ENCODE data around the gene SEZ6. TPM values are rescaled to one million over a fixed set of nuclear protein-coding genes. Genes with fewer than 3 reads are reported as not detected.

SEZ6 gene
- total RNA-seq, 1 experiment from 2014 or later: not detected

DNA sequence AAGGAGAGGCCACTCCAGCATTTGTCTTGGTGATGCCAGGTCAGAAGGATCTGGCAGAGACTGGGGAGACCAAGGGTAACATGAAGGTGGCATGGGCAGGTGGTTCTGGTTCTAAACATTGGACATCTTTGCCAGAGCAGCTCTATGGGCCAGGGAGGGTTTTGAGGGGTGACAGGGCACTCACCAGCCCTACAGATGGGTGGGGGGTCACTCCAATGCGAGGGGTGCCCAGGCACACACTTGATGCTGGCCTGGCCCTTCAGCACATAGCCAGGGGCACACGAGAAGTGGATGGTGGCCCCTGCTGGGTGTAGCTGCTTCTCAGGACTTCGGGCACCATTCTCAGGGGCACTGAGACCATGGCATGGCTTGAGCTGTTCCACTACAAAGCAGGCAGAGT is 49.0 kb downstream of the SEZ6 start:
- Histone ChIP-seq H3K27me3 (no peaks in the 10 kb centered on the region; the same call in 1 of the 2 replicates), H3K36me3 (no peaks in the 10 kb centered on the region), H3K9me3 (no peaks in the 10 kb centered on the region), H3K4me3 (no peak overlapping the region)
- no peak for DNase-seq

DNA sequence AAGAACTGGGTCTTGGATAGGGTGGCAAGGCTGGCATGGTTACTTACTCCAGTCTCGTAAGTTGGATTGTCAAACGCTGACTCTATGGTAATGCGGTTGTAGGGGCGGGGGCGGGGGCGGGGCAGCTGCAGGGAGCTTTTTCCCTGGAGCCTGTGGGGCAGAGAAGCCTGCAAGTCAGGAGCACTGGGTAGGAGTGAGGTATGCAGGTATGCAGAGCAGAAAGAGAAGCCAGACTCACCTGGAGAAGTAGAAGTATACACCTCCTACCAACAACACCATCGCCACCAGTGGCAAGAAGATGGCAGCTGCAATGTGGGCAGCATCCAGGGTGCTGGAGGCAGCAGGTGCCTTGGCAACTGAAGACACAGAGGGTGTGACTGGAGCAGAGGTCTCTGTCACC is 49.7 kb downstream of the SEZ6 start:
- no peaks in the 10 kb centered on the region for H3K9me3 ChIP-seq
- no peaks in the 10 kb centered on the region for H3K36me3 ChIP-seq
- no peak overlapping the region for H3K4me3 ChIP-seq
- H3K27me3 ChIP-seq: no peaks in the 10 kb centered on the region
- DNase-seq: no peak

DNA sequence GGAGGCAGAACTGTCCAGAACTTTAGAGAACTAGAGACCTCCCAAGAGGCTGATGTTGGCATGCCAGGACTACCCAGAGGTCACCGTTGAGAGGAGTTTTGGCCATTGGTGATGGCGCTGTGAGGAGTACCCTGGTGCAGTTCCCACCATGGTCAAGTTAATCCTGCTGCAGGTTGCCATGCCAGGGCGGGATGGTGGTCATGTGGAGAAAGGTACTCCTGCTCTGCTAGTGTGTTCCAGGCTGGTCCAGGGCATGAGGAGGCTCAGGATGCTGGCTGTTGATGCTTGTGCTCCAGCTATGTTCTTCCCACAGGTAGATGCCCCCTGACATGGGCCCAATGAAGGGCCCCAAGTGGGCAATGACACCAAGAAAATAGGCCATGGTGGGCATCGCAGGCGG is 50.4 kb downstream of the SEZ6 start:
- no peak overlapping the region for H3K4me3 ChIP-seq
- no peaks in the 10 kb centered on the region for H3K27me3 ChIP-seq
- H3K36me3 ChIP-seq: no peaks in the 10 kb centered on the region
- no peaks in the 10 kb centered on the region for H3K9me3 ChIP-seq
- no peak for DNase-seq

DNA sequence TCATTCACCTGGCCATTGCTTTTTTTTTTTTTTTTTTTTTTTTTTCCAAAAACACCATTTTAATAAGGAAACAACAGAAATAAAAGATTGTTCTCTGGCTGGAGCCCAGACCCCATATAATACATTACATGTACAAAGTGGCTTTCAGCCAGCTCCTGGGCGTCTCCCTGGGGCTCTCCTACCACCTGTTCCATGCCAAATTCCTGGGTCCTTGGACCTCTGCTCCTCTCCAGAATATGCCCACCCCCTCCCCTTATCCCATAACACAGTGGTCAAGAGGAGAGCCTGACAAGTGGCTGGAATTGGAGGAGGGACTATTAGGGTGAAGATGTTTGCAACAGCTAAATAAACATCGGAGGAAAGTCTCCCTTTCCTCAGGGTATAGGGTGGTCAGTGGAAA is 50.9 kb downstream of the SEZ6 start:
- no peak overlapping the region for H3K4me3 ChIP-seq
- DNase-seq: no peak

DNA sequence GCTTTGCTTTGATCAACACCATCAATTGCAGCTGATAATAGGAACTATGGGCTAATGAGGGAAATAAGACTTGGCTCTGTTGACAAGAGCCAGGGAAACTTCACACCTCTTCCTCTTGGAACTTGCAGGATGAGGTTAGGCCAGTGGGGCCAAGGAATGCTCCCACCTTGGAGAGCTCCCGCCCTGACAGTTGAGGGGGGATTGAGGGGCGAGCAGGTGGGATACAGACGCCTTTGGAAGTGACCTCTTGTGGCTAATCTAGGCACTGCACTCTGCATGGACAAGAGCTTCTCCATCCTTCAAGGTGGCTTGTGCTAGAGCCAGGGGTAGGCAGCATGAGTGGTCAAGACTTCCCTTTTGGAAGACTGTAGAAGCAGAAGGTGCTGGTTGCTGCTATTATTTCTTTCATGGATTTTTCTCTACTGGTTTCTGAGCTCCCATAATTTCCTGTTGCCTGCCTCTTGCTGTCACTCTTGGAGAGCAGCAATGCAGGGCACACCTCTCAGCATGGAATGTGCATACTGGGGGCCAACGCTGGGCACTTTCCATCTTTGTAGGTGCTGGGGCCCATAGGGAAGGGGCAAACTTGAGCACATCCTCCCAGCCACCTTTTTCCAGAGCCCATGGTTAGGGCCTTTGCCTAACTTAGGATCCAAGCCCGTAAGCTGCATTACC is 52.3 kb downstream of the SEZ6 start:
- Histone ChIP-seq H3K27me3 (no peaks in the 10 kb centered on the region), H3K4me3 (no peak overlapping the region), H3K36me3 (peaks cover 1% of the 10 kb centered on the region), H3K9me3 (no peaks in the 10 kb centered on the region)
- peak; percentile 31 for DNase-seq

More for the DNA sequence above, 50.9 kb downstream of the SEZ6 start:
- Histone ChIP-seq H3K9me3 (no peaks in the 10 kb centered on the region), H3K36me3 (no peaks in the 10 kb centered on the region), H3K27me3 (no peaks in the 10 kb centered on the region)

DNA sequence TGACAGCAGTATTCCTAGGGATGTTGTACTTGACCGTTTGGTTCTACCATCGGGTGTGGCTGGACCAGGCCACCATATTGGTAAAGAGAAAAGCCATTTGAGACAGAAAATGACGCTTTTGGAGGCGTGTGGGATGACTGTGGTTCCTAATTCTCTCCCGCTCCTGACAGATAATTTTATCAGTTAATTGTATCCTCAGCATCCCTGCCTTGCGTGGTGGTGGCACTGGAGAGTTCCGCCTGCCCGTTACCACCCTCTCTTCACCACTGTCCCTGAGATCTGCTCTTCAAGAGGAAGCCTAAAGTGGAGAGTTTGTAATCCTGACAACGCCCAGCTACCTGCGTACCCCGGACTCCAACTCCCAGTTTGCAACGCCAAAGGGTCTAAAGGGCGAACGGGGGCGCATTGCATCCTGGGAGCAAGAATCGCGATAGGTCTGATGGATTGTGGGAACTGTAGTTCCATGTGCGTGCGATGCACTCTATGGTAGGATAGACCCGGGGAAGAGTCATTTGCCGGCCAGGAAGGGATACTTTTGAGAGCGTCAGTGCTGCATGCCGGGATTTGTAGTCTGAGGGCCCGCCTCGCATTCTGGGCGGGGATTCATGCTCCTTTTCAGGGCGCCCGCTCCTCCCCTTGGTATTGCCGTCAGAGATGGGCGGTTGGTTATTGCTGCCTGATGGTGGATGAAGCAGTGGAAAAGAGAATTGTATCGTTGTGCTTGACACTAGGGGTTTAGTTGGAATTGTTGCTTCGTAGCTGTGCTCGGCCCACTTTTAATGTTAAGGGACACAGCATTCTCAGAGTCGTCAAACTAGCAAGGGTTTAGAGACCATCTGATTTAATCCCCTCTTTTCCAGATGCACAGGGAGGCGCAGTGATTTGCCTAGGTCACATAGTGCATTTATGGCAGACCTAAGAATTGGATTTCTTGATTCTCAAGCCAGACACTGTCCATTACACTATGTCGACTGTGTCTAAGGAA is 53.5 kb downstream of the SEZ6 start:
- Histone ChIP-seq H3K4me3 (peak overlapping the region; percentile 75), H3K36me3 (peaks cover 14% of the 10 kb centered on the region), H3K27me3 (no peaks in the 10 kb centered on the region), H3K9me3 (no peaks in the 10 kb centered on the region)
- peak; percentile 98 for DNase-seq

DNA sequence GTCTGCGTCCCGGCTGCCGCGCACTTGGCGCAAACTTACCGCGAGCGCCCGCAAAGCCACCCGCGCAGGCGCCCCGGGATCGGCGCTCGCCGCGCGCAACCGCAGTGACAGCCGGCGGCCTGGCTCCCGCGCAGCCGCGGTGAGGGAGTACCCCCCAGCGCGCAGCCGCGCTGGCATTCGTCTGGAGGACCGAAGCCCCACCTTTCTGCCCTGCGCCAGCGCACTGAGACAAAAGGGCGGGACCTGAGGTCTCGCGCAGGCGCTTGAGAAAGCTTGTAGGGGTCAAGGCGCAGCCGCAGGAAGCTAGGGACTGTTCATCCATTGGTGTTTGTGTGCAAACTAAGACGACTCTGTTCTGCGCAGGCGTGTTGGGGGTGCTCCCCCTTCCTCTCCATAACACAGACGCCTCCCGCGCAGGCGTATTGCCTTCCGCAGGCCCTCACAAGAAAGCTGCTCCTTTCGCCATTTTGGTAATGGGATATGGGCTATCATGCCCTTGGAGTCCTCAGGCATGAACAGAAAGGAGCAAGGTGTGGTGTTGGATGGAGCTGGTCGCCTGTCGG is 54.3 kb downstream of the SEZ6 start, which contains the start of gene PHF12:
TSS of gene PHF12 (minus strand) at position 91 of the 563 bp plus-strand sequence. CDS start 558 bp downstream, outside the sequence.
- Histone ChIP-seq H3K9me3 (no peaks in the 10 kb centered on the region), H3K36me3 (peaks cover 15% of the 10 kb centered on the region), H3K4me3 (peak within 1 kb of the TSS; percentile 75), H3K27me3 (no peaks in the 10 kb centered on the region)
- DNase-seq: peak; percentile 100

DNA sequence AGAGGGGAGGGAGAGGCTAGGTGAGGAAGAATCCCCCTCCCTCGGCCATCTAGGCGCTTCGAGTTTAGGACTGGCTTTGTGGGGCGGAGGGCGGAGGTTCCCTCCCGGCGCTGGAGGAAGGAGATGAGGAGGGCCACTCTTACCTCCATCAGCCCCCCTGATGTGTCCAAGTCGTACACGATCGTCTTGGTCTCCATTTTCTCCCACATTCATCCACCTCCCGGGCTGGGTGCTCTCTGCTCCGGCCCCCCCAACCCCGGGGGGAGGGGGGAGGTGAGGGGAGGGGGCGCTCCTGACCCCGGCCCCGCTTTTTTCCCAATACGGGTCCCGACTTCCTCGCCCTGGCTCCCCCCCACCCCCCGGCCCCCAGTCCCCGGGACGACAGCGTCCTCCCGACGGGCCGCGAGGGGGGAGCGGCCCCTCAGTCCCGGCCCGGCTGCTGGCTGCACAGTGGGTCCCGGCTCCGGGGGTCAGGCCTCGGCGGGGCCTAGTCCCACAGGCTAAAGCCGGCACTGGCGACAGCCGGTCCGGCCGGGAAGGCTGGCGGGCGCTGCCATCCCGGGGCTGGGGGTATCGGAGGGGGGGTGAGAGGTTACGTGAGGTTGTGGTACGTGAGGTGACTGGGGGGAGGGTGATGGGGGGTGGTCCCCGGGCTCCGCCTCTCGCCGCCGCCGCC is 54.9 kb downstream of the SEZ6 start:
- DNase-seq: no peak
- H3K9me3 ChIP-seq: no peaks in the 10 kb centered on the region
- H3K4me3 ChIP-seq: peak overlapping the region; percentile 75

DNA sequence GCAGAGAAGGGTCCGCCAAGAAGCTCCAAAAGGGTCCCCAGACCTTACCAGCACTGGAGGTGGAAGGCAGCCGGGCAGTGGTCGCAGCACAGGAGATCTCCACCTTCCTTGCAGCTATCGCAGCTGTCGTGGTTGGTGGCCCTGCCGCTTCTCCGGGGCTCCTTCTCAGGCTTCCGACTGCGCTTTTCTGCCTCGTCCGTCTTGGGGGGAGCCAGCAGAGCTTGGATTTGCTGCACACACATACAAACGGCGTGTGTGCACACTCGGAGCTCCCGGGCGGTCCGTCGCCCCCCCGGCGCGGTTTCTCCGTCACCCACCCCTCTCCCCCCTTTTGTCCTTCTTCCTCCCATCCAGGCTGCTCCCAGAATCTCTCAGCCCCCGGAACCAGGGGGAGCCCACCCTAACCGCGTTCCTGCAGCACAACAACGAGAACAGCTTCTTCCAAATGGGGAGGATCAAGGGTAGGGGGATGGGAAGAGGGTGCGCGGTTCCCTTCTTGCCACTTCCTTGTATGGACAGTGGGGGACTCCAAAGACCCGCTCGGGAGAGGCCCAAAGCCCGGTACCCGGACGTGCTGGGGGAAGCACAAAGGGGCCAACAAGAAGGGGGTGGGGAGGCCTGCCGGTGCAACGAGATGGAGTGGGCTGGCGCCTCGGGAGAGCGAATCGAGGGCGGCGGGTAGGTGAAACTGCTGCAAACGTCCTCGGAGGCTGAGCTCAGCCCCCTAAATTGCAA is 55.6 kb downstream of the SEZ6 start:
- peak; percentile 57 for DNase-seq
- no peaks in the 10 kb centered on the region for H3K9me3 ChIP-seq
- no peaks in the 10 kb centered on the region for H3K27me3 ChIP-seq
- peak overlapping the region; percentile 75 for H3K4me3 ChIP-seq
- H3K36me3 ChIP-seq: peaks cover 15% of the 10 kb centered on the region

More for the DNA sequence above, 54.9 kb downstream of the SEZ6 start:
- H3K27me3 ChIP-seq: no peaks in the 10 kb centered on the region
- peaks cover 15% of the 10 kb centered on the region for H3K36me3 ChIP-seq

DNA sequence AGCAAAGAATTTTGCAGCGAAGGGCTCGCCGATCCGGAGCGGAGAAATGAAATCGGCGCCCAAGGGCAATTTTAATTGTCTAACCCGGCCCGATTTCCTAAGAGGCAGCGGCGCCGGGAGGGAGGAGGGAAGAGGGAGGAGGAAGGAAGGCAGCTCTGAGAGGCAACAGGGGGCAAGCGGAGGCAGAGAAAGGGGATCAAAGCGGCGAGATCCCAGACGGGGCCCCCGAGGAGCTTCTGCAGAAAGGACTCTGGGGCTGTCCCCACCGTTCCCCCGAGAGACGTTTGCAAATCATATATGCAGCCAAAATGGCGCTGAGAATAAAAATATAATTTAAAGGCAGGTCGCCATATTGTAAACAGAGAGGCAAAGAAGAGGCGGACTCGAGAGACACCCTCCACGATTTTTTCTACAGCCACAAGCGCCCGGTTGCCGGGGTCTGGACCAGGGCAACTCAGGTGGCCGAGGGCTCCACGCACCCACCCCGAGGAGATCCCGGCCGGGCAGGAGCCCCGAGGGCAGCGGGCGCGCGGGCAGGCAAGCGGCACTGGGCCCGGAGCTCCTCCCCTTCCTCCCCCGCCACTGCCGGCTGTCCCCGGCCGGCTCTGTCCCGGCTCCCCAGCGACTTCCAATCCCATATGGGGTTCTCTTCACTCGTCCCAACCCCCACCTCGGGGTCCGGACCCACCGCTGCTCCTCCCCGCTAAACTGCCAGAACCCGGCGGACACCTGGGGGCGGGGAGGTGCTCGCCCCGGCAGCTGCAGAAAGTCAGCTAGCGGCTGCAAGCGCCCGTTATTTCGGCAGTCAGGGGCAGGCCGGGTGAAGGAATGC is 56.4 kb downstream of the SEZ6 start:
- H3K36me3 ChIP-seq: peaks cover 15% of the 10 kb centered on the region
- peak; percentile 62 for DNase-seq
- peak overlapping the region; percentile 75 for H3K4me3 ChIP-seq
- H3K27me3 ChIP-seq: no peaks in the 10 kb centered on the region
- no peaks in the 10 kb centered on the region for H3K9me3 ChIP-seq

DNA sequence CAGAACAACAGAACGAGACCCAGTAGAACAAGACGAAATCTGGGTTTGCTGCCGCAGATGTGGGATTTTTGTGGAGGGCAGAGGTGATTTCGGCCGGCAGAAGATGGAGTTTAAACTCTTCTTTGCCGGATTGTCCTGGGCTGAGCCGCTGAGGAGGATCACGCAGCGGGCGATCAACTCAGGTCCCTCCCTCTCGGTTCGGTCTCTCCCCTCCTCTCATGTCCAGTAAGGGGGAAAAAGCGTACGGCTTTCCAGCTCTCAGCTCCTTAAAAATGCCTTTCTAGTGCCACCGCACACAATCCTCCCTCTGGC is 57.0 kb downstream of the SEZ6 start:
- Histone ChIP-seq H3K27me3 (no peaks in the 10 kb centered on the region), H3K4me3 (peak overlapping the region; percentile 75), H3K9me3 (no peaks in the 10 kb centered on the region), H3K36me3 (peaks cover 21% of the 10 kb centered on the region)
- DNase-seq: no peak

DNA sequence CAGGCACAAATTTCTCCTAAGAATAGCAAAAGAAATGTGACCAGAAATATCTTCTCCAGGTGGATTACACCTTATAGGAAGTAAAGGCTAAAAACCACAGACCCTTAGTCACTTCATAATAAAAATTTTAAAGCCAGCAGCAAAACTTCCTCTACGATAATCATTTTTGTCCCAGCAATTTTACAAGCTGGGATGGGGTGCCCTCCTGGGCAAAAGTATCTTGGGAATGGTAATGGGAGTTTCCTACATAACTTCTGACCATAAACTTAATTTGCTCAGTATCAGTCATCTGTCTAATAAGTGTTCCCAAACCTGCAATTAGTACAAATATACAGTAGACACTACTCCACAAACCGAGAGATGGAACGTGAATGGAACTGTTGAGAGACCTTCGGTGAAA is 57.5 kb downstream of the SEZ6 start:
- no peak for DNase-seq
- Histone ChIP-seq H3K27me3 (no peaks in the 10 kb centered on the region), H3K36me3 (peaks cover 26% of the 10 kb centered on the region), H3K9me3 (no peaks in the 10 kb centered on the region), H3K4me3 (peak overlapping the region; percentile 75)

DNA sequence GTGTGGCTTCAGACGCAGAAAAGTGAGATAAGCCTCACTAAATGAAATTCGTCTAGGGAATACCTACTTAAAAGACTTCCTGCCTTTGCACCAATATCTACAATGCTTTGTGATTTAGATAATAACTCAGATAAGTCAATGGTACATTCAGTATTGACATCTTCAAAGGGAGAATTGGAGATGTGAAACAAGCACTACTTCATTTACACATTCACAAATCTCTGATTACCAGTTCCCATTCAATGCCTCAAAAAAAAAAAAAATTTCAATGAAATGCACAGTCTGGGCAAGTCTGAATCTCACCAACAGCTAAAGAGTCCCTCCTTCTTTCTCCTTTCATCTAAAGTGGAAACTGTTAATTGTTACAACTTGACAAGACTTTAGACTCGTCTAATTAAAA is 58.2 kb downstream of the SEZ6 start:
- H3K9me3 ChIP-seq: no peaks in the 10 kb centered on the region
- DNase-seq: no peak
- peaks cover 32% of the 10 kb centered on the region for H3K36me3 ChIP-seq
- H3K27me3 ChIP-seq: no peaks in the 10 kb centered on the region
- no peak overlapping the region; the same call in 1 of the 2 replicates for H3K4me3 ChIP-seq

DNA sequence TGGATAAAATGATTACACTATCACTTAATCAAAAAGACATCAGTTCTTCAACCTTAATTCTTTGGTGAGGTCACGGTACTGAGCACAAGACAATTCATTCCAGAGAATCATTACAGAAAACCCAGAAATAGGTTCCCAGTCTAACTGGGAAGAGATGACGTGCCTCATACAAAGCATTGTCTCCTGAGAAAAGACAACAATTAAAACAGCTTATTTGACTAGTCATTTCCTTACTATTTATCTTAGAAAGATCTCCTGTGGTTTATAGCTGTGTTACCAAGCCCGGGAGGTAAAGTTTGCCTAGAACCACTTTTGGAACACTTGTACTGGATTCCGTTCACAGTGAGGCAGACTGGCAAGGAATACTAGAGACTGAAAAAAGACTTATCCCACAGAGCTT is 59.6 kb downstream of the SEZ6 start:
- peak; percentile 51 for DNase-seq
- H3K27me3 ChIP-seq: no peaks in the 10 kb centered on the region
- H3K9me3 ChIP-seq: no peaks in the 10 kb centered on the region
- no peak overlapping the region for H3K4me3 ChIP-seq
- H3K36me3 ChIP-seq: peaks cover 40% of the 10 kb centered on the region
